ENCODE measurements around the gene C4orf50.

The C4orf50 gene

GRCh38 chr4:5924461-5925125 is 93.6 kb downstream of the C4orf50 start:
- TF ChIP-seq CTCF (conservative IDR thresholded peaks at IDR 0.05; ENCODE audit: low read depth, low read length) = no peak
- no peak overlapping the region for H3K4me3 ChIP-seq (ENCODE audit: low read length)
- DNase-seq (ENCODE audit: low read depth) = no peak

GRCh38 chr4:5923376-5923775 is 94.9 kb downstream of the C4orf50 start:
- no peak for DNase-seq (ENCODE audit: low read depth)
- H3K4me3 ChIP-seq (ENCODE audit: low read length) = no peak overlapping the region
- no peak for TF ChIP-seq CTCF (conservative IDR thresholded peaks at IDR 0.05; ENCODE audit: low read depth, low read length)

- DNase-seq (ENCODE audit: low read depth) = no peak
- H3K4me3 ChIP-seq (ENCODE audit: low read length) = no peak overlapping the region
- no peak for TF ChIP-seq CTCF (conservative IDR thresholded peaks at IDR 0.05; ENCODE audit: low read depth, low read length)
Measured at GRCh38 chr4:5922556-5922955, 95.7 kb downstream of the C4orf50 start.

GRCh38 chr4:5921981-5922380 is 96.2 kb downstream of the C4orf50 start:
- no peak overlapping the region for H3K4me3 ChIP-seq (ENCODE audit: low read length)
- no peak for DNase-seq (ENCODE audit: low read depth)
- no peak for TF ChIP-seq CTCF (conservative IDR thresholded peaks at IDR 0.05; ENCODE audit: low read depth, low read length)

GRCh38 chr4:5921101-5921980 is 96.9 kb downstream of the C4orf50 start:
- TF ChIP-seq CTCF (conservative IDR thresholded peaks at IDR 0.05; ENCODE audit: low read depth, low read length) = no peak
- no peak overlapping the region for H3K4me3 ChIP-seq (ENCODE audit: low read length)
- DNase-seq (ENCODE audit: low read depth) = no peak

GRCh38 chr4:5919571-5919970 is 98.7 kb downstream of the C4orf50 start:
- H3K4me3 ChIP-seq (ENCODE audit: low read length) = no peak overlapping the region
- no peak for TF ChIP-seq CTCF (conservative IDR thresholded peaks at IDR 0.05; ENCODE audit: low read depth, low read length)
- no peak for DNase-seq (ENCODE audit: low read depth)

- no peak for TF ChIP-seq CTCF (conservative IDR thresholded peaks at IDR 0.05; ENCODE audit: low read depth, low read length)
- no peak for DNase-seq (ENCODE audit: low read depth)
- no peak overlapping the region for H3K4me3 ChIP-seq (ENCODE audit: low read length)
Measured at GRCh38 chr4:5919044-5919443, 99.2 kb downstream of the C4orf50 start.
